Measurements from ENCODE around the gene MS4A10.

Gene MS4A10

DNA sequence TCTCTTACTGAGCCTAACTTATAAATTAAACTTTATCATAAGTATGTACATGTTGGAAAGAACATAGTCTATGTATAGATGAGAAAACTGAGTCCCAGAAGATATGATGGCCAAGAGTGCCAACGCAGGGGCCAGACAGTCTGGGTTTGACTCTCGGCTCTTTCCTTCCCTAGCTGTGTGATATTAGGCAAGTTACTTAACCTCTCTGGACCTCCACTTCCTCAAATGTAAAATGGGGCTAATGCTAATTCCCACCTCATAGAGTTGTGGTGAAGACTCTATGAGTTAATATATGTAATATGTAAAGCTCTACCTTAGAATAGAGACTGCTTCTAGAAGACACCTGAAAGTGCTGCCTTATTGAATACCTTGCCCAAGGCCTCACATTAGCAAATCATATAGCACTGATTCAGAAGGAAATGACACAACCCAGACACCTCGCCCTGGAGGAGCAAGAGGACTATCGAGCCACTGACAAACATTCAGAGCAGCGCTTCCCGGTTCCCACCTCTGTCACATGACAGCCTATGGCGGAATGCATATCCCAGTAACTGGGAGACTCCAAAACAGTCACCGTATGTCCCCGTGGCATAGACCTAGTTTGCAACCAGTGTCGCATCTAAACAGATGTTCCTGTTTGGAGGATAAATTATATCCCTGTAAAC, 45.5 kb downstream of the MS4A10 start:
- DNase-seq, result no peak

DNA sequence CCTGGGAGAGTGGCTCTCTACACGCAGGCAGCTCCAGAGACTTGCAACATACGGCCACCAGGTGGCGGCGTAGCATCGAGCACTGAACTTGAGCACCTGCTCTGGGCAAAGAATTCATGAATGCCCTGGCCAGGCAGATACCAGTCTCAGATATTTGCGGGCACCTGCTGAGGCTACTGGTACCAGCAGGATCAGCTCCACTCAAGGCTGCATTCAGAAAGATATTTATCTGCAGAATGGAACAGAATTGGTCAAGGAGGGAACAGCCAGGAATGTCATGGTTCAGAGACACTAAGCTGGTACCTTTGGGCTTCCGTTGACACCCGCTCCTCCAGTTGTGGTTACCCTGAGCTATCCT, 46.0 kb downstream of the MS4A10 start:
- peak; percentile 62 for DNase-seq

DNA sequence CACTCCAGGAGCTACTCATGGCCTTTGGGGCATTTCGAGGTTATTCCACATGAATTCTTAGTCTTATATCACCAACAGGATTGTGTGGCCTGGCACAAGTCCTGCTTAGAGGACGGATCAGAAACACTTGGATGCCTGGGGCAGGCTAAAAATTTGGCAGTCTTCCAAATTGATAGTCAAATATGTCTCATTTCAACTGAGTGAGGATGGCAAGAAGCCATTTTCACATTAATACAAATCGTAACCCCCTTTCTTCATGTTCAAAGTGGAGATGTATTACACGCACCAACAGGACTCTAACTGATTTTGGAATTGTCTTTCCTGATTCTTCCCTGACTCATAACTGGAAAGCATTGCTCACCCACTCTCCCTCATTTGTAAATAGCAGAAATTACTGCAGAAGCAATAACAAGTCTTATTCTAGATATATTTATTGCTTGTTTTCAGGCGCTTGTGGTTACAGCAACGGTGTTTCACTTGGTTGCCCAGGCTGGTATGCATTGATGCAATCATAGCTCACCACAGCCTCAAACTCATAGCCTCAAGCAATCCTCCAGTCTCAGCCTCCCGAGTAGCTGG, 46.5 kb downstream of the MS4A10 start:
- peak; percentile 7 for DNase-seq

DNA sequence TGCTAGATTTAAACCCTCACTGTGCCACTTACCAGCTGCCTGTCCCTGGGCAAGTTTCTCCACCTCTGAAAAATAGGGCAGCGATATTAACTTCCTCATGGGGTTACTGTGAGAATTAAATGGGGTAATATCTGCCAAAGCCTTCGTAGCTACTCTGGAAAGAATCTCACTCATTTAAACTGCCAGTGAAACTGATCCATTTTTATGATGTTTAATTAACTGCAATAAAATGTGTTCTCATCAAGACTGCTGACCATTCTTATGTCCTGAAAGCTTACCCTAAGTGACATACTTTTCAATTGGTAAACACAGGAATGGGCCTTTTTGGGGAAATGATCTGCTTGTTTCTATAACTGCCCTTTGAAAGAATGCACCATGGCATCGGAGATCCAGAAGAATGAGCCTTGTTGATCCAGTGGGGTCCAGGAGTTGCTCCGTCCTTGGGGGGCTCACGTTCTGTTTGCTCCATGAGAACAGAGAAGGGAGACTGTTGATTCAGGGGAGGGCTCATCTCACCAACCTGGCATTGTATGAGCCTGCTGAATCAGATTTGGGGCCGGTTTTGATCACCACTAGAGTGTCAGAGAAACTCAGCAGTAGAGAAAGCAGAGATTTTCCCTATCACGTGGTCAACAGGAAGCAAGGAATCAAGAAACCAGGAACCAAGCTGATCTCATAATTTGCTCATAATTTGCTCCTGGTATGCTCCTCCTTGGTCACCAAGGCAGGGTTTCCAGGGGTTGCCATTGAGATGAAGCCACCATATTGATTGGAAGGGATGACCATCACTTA, 49.8 kb downstream of the MS4A10 start:
- DNase-seq, result no peak

DNA sequence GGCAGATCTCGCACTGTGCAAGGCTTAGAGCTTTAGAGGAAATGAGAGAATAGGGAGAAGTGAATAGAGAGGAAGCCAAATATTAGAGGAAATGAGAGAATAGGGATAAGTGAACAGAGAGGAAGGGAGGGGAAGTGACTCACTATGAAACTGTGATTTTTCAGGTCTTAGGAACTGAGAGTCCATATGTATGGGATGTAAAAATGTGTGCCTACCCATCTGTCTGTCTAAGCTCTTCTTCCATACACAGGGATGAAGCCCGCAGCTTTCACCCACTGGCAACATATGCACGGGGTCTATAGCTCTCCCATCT, 50.4 kb downstream of the MS4A10 start:
- DNase-seq, result no peak

DNA sequence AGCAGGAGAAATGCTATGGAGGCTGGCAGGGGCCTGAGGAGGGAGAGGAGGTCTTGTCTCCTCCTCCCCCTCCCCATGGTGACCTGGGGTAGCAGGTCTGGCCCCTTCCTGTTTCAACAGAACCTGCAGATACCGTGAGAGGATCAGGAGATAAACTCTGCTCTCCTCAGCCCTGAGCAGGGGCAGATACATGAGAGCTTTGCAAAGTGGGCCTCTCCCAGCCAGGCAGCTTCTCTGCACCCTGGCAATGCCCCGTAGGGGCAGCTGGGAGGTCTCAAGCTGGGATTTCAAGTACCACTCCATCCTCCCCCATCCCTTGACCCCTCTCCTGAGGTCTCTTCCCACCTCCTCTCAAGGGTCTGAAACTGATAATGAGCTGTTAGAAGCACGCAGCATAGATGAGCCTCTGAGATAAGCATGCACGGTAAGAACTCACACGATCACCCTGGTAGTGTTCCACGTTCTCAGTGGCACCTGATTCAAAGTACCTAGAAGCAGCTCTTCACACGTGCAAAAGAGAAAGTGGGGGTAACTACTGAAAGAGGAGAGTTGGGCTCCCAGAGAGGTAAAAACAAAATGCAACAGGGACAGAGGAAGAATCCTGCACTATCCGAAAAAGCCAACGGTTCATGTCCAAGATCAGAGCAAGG, 51.9 kb downstream of the MS4A10 start:
- DNase-seq, result no peak

DNA sequence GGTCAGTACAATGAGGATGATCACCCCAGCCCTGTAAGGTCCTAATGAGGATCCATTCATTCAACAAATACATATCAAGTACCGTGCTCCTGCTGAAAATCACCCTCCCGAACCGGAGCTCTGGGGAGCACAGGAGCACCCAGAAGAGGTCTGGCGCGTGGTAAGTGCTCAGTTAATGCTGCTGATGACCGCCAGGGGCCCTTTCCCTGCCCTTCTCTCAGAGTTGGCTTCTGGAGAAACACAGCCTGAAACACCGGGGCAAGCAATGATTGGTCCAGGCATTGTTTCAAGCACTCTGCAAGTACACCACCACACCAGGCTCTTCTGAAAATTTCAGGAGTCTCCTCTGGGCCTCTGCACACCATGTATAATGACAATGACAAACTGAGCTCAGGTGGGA, 53.0 kb downstream of the MS4A10 start:
- no peak for DNase-seq

DNA sequence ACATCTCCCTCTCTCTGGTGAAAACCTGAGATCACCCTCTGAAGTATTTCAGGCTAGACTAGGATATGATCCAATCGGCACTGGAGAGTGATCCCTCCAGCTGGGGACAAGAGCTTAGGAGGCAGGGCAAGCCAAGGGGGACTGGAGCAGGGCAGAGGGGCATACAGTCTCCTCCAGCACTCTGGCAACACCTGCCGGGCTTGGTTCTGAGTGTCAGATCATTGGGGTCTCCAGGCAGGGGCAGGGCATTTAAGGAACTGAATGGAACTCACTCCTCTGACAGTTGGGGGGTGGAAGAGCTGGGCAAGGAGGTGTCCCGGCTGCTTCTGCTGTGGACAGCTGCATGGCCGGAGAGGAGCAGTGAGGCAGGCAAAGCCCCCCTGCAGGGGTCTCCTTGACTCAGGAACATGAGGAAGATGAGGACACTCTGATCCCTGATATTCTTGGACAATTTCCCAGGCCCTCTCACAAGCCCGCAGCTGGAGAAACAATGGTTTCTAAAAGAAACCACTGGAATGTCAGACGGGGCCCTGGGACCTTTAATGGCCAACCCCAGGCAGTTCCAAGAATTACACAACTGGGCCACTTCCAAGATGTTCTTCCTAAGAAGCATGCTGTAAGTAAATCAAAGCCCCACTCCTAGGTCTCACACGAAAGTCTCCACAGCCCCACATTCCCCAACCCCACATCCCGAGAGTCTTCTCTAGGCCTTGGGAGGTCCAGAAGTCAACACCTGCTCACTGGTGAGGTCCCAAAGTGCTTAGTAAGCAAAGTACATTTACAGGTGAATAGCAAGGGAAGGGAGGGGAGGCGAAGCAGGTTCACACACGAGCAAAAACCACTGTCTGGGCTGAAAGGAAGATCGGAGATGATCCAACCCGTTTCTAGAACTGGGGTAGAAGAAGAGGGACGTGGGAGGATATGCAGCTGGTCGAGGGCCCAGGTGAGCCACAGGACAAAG, 55.6 kb downstream of the MS4A10 start:
- peak; percentile 91 for DNase-seq

DNA sequence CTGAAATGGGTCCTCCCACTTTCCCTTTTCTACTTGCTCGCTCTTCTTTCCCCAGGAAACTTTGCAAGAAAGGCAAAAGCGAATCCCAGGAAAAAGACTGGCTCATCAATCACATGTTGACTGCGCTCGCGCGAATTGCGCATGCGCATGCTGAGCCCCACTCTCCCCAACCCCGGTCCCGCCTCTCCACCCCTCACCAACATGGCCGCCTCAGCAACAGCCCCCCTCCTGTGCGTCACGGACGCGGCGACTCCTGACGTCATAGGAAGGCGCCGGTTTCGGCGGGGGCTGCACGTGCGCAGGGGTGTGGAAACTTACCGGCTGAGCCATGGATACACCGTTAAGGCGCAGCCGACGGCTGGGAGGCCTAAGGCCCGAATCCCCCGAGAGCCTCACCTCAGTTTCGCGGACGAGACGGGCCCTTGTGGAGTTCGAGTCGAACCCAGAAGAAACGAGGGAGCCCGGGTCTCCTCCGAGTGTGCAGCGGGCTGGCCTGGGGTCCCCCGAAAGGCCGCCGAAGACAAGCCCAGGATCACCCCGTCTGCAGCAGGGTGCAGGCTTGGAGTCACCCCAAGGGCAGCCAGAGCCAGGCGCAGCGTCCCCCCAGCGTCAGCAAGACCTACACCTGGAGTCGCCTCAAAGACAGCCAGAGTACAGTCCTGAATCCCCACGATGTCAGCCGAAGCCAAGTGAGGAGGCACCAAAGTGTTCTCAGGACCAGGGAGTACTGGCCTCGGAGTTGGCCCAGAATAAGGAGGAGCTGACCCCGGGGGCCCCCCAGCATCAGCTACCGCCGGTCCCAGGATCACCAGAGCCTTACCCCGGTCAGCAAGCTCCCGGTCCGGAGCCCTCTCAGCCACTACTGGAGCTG, 56.9 kb downstream of the MS4A10 start, which contains the start of gene CCDC86:
Gene CCDC86, plus strand, starts transcription at position 317 of the 871 bp plus-strand sequence. Its CDS starts 12 bp downstream, at position 329.
- peak; percentile 95 for DNase-seq

DNA sequence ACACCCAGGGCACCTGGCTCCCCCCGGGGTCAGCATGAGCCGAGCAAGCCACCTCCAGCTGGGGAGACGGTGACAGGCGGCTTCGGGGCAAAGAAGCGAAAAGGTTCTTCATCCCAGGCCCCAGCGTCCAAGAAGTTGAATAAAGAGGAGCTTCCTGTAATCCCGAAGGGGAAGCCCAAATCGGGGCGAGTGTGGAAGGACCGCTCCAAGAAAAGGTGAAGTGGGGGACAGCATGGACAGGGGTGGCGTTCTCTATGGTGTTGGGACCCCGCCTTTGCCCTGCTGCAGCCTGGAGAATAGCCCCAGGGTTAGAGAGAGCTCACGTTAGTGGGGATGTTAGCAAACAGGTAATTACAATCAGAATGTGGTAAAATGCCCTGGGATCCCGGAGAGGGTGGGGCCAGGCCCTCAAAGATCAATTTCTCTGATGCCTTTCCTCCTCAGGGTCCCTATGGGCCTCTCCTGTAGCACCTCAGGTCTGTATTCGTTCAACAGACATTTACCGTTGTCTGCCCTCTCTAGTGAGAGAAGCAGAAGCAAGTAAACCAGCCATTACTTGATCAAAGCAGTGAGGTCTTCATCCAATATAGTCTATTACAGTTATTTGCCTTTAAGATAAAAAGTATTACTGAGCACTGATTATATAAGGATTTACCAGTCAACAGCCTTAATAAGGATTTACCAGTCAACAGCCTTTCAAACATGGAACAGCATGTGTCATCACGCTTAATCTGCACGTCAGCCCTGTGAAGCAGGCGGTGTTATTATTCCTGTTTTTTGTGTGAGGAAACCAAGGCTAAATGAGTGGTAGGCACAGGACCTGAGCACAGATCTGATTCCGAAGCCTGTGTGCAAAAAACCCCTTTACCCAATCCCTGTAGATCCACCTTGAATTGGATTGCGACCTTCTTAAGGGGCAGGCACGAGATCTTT, 57.8 kb downstream of the MS4A10 start:
- DNase-seq, result no peak

DNA sequence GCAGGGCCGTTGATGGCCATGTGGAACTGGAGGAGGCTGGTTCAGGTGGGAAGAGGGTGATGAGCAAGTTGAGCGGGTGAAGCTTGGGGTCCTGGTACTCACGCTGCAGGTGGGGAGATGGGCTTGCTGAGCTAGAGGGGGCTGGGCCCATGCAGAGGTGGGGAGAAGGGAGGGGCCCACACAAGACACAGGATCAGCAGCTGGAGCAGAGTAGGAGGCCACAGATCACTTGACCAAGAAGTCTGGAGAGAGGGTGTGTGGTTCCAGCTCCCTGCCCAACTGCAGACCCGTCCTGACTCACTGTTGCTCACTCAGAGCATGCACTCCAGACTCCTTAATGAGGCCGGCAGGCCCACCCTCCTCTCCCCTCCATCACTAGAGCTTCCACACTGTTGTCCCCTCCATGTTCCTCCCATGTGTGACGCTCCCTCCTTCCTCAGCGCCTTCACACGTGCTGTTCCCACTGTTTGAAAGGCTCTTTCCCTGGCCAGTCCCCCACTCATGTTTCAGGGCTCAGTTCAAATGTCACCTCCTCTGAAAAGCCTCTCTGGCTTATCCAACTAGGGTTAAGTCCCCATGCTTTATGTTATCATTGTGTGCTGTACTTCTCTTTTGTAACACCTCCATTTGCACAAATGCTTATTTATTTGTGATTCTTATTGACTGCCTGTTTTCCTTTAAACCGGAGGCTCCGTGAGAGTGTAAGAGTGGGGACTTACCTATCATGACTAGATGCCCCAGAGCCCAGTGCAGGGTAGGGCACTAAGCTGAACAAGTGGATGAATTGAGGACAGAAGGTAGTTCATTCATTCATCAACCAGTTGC, 59.1 kb downstream of the MS4A10 start:
- no peak for DNase-seq

DNA sequence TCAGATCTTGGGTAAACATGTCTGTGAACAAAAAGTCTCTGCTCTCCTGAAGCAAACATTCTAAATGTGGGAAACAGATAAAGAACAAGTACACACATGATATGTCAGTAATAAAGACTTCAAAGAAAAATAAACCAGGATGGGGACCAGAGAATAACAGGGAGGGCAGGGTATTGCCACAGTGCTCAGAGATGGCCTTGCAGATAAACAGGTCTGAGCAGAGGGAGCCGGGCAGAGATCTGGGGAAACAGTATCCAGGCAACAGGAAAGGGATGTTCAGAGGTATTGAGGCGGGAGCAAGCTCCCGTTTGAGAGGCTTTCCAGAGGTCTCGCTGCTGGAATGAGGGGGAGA, 59.7 kb downstream of the MS4A10 start:
- no peak for DNase-seq

DNA sequence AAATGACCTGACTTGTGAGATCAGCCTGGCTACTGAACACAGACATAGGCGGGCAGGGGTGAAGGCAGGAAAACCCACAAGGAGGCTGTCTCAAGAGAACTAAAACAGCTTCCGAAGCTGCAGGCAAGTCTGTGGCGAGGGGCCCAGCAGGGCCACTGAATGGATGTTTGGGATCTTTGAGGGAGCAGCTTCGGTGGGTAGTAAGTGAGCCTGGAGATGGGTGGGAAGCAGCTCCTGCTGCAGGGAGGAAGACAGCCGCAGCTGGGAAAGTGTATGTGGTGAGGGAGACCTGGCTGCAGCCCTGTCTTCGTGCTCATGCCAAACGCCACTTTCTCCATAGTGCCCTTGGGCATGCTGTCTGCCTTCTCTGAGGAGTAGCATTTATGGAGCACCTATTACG, 60.2 kb downstream of the MS4A10 start:
- no peak for DNase-seq

DNA sequence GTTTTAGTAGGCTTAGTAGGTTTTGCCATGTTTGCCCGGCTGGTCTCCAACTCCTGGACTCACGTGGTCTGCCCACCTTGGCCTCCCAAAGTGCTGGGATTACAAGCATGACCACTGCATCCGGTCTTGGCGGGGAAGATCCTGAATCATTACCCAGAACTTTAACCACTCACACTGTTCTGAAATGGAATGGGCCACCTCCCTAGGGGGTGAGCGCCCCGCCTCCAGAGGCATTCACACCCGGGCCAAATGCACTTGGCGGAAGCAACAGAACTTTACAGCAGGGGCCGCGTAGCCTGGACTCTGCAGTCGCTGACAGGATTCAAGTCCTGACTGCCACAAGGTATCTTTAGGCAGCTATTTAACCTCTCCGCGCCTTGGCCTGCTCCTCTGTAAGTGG, 62.1 kb downstream of the MS4A10 start:
- no peak for DNase-seq

DNA sequence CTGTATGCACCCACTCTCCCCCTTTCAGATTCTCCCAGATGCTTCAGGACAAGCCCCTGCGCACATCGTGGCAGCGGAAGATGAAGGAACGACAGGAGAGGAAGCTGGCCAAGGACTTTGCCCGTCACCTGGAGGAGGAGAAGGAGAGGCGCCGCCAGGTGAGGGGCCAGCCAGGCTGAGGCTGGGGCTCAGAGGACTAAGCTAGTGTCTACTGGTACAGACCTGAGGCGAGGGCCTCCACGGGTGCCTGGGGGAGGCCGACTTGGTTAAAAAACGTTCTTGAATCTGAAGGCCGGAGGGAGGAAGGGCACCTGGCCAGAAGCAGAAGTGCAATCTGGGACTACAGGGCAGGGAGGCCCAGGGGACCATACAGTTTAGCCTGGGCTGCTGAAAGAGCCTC, 62.8 kb downstream of the MS4A10 start:
- no peak for DNase-seq

DNA sequence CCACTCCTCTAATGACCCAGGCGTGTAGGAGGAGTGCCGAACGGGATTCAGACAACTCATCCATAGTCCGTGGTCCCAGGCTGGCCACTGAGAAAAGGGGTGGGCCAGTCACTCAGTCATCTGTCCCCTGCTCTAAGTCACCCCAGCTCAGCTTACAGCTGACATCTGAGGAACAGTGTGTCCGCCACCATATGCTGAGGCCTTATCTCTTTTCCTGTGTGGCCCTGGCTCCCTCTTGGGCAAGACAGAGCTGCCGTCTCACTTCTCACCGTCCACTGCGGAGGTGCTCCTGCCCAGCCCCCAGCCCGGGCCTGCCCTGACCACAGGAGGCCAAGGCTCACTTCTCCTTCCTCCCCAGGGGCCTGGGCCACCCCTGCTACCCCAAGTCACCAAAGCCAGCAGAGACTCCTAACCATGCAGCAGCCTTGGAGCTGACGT, 63.6 kb downstream of the MS4A10 start:
- no peak for DNase-seq

DNA sequence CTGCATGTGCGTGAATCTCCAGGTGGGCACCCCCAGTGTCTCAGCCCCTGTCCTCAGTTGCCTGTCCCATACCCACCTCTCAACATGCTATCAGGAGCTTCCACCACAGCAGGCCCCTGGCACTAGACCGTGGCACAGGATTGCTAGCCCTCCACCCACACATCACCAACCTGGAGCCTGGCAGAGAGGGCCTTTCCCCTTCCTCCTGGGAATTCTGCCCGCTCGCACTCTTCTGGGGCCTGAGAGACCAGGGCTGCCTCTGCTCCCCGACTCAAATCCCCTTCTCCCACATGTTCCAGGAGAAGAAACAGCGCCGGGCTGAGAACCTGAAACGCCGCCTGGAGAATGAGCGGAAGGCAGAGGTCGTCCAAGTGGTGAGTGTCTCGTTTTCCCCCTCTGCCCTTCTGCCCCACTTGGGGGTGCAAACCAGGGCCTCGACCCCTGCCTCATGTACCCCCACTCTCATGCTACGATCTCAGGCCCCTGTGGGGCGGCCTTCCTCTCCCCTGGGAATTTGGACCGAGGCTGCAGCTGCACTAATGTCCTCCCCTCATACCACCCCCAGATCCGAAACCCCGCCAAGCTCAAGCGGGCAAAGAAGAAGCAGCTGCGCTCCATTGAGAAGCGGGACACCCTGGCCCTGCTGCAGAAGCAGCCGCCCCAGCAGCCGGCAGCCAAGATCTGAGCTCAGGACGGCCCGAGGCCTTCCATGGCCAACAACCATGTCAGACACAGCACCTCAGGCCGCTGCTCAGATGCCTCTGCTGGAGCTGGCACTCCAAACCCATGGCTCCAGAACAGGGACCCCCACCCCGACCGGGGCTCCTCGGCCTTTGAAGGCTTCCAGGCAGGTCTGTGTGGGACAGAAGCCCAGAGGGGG, 64.7 kb downstream of the MS4A10 start:
- no peak for DNase-seq
